B cell (primary cell): ENCODE data around the gene ACSL1. TPM values are rescaled to one million over a fixed set of nuclear protein-coding genes. Genes with fewer than 3 reads are reported as not detected.

Source experiments
- ATAC-seq: fragments of 200-7000 bp; cut with Tn5 transposase; one replicate; pipeline ENCODE4 v1.10.0; 2021; ENCODE audit warnings: low read depth, mild to moderate bottlenecking, moderate number of reproducible peaks, moderate library complexity
- CTCF ChIA-PET: fragments of 350-600 bp; sonication (Branson Sonifier 250); formaldehyde crosslinking; loops from one replicate; lab custom pipeline; 2021; ENCODE audit warnings: antibody characterized with exemption, inconsistent platforms; lab: Charles Lee
- POLR2A ChIA-PET: fragments of 350-600 bp; sonication (Branson Sonifier 250); formaldehyde crosslinking; loops from one replicate; lab custom pipeline; 2021; ENCODE audit warnings: antibody characterized with exemption; lab: Charles Lee
- DNase-seq: peaks from one replicate; pipeline ENCODE4 v3.0.0; 2013
- H2AFZ ChIP-seq: 2 replicates; pipeline ENCODE4 v1.6.1; 2012; ENCODE audit warnings: mild to moderate bottlenecking, low read depth, low read length; ENCODE audit not compliant: insufficient read depth, poor library complexity, severe bottlenecking
- H3K27ac ChIP-seq, 2 donors: 1 replicate in 1 of 2; 2 replicates in 1 of 2; pipeline ENCODE4 v1.5.1; 2012 to 2013; ENCODE audit warnings: low read length in 2 of 2, mild to moderate bottlenecking in 2 of 2, moderate library complexity in 1 of 2
- H3K27me3 ChIP-seq, 4 experiments: fragments of 200-600 bp in 1 of 4; sonication (generic) in 1 of 4; replicated peaks in 1 of 4; 1 replicate in 2 of 4; 2 replicates in 2 of 4; pipeline versions ENCODE4 v1.6.1 to v1.7.0; 2013 to 2016; ENCODE audit warnings: low read length in 3 of 4, mild to moderate bottlenecking in 2 of 4, mixed read lengths in 1 of 4, moderate library complexity in 1 of 4; ENCODE audit not compliant: insufficient read depth in 4 of 4, control insufficient read depth in 3 of 4; ENCODE audit errors: control extremely low read depth in 1 of 4
- H3K36me3 ChIP-seq, 2 experiments: replicated peaks in 1 of 2; 1 replicate in 1 of 2; 2 replicates in 1 of 2; pipeline versions ENCODE4 v1.6.1 to v1.7.1; 2013; ENCODE audit warnings: low read length in 1 of 2; ENCODE audit not compliant: insufficient read depth in 2 of 2, control insufficient read depth in 1 of 2; ENCODE audit errors: control extremely low read depth in 1 of 2, extremely low read depth in 1 of 2
- H3K4me1 ChIP-seq, 2 donors: fragments of 200-600 bp in 1 of 2; sonication (generic) in 1 of 2; 1 replicate in 1 of 2; 2 replicates in 1 of 2; pipeline versions ENCODE4 v1.5.1 to v1.6.1; 2013 to 2017; ENCODE audit warnings: low read length in 2 of 2; ENCODE audit not compliant: control insufficient read depth in 2 of 2, insufficient read depth in 2 of 2
- H3K4me2 ChIP-seq: replicated peaks from 2 replicates; pipeline ENCODE3; 2012; ENCODE audit warnings: mild to moderate bottlenecking, low read depth, low read length; ENCODE audit not compliant: poor library complexity, severe bottlenecking
- H3K4me3 ChIP-seq, 5 experiments: fragments of 200-600 bp in 1 of 5; sonication (generic) in 1 of 5; 1 replicate in 3 of 5; 2 replicates in 2 of 5; pipeline versions ENCODE4 v1.5.1 to v1.7.0; 2011 to 2016; ENCODE audit warnings: low read length in 4 of 5, mild to moderate bottlenecking in 4 of 5, low read depth in 2 of 5, control low read depth in 1 of 5, moderate library complexity in 1 of 5; ENCODE audit not compliant: insufficient read depth in 1 of 5; ENCODE audit errors: control extremely low read depth in 1 of 5, extremely low read depth in 1 of 5
- H3K79me2 ChIP-seq: fragments of 200-600 bp; sonication (generic); one replicate; pipeline ENCODE4 v1.6.0; 2016; ENCODE audit warnings: low read length; ENCODE audit not compliant: control insufficient read depth, insufficient read depth
- H3K9ac ChIP-seq: fragments of 200-600 bp; sonication (generic); 2 replicates; pipeline ENCODE4 v1.6.1; 2017; ENCODE audit warnings: mild to moderate bottlenecking, low read length, moderate library complexity
- H3K9me3 ChIP-seq, 3 donors: one replicate each; pipeline versions ENCODE4 v1.6.1 to v1.7.1; 2013; ENCODE audit warnings: low read length in 2 of 3; ENCODE audit not compliant: control insufficient read depth in 2 of 3, insufficient read depth in 1 of 3; ENCODE audit errors: control extremely low read depth in 1 of 3
- H4K20me1 ChIP-seq: 2 replicates; pipeline ENCODE4 v1.6.0; 2012; ENCODE audit warnings: mild to moderate bottlenecking, low read length; ENCODE audit not compliant: insufficient read depth, control insufficient read depth, poor library complexity, severe bottlenecking
- H3K27ac Mint-ChIP-seq: one replicate; pipeline ENCODE4 v1.8.0; 2021; ENCODE audit warnings: mixed read lengths
- H3K27me3 Mint-ChIP-seq: one replicate; pipeline ENCODE4 v1.8.0; 2021; ENCODE audit warnings: mixed read lengths
- H3K4me1 Mint-ChIP-seq: one replicate; pipeline ENCODE4 v1.8.0; 2021; ENCODE audit warnings: mixed read lengths
- H3K4me3 Mint-ChIP-seq: one replicate; pipeline ENCODE4 v1.8.0; 2021; ENCODE audit warnings: mixed read lengths
- H3K9me3 Mint-ChIP-seq: one replicate; pipeline ENCODE4 v1.8.0; 2022; ENCODE audit warnings: mixed read lengths; ENCODE audit not compliant: insufficient read depth
- EZH2 ChIP-seq: IDR thresholded peaks from 2 replicates; pipeline ENCODE4 v1.6.1; 2012; ENCODE audit warnings: borderline replicate concordance, low read depth, mild to moderate bottlenecking, moderate library complexity, low read length; ENCODE audit not compliant: insufficient read depth, poor library complexity, severe bottlenecking
- WGBS: methylation state at CpG from one replicate; pipeline ENCODE4 v1.1.5; 2013; ENCODE audit warnings: missing lambda C conversion rate; ENCODE audit not compliant: insufficient coverage; 5-methylcytosine and 5-hydroxymethylcytosine counted together
- intact Hi-C: fragments of 100-400 bp; cut with micrococcal nuclease; formaldehyde crosslinking; loops from one replicate; pipeline ENCODE4 v1.10.0; 2022
- polyA plus RNA-seq: library from polyadenylated mRNA; depleted of rRNA; stranded (reverse); fragments of >200 nt; gene quantifications from 2 replicates; pipeline ENCODE4 v1.2.3, GENCODE V29; 2012
- total RNA-seq, 2 donors: library from RNA; stranded (reverse); fragments of 120-200 nt in 1 of 2; gene quantifications; 1 replicate in 1 of 2; 2 replicates in 1 of 2; pipeline versions ENCODE4 v1.2.3 to v1.2.4, GENCODE V29; 2013 to 2022
- TF ChIP-seq, protein P1 (sequence below): fragments of 200-600 bp; IDR thresholded peaks from one replicate; pipeline ENCODE4 v1.8.0; 2022; ENCODE audit warnings: antibody characterized with exemption, mild to moderate bottlenecking

ACSL1 gene
- total and polyA plus RNA-seq, 2 donors (not counting 1 experiment from before 2014, with no cell fraction given): 6.6 to 31.8 TPM

DNA sequence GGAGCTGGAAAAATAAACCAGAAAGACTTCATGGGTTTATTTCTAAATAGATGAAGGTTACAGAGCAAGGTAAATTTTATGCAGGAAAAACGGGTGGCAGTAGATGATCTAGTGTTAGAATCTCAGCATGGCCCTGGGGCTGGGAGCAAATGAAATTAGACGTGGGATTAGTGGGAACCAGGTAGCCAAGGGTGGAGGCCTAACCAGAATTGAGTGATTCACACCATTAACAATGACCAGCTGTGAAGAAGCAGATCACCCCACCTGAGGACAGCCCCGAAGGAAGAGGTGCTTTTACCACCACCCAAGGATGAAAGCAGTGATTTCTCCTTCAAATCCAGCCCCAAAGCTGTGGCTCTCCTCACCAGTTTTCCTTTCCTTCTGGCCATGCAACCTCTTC is 20.8 kb upstream of the ACSL1 start:
- Mint-ChIP-seq H3K4me1 (peaks cover 16% of the 10 kb centered on the region), H3K27me3 (no peaks in the 10 kb centered on the region), H3K4me3 (no peak overlapping the region), H3K27ac (no peak overlapping the region), H3K9me3 (no peaks in the 10 kb centered on the region)
- H4K20me1 ChIP-seq: no peaks in the 10 kb centered on the region
- H3K27ac ChIP-seq: no peak overlapping the region
- intact Hi-C loops: no loop called here
- H3K27me3 ChIP-seq: no peaks in the 10 kb centered on the region
- no peaks in the 10 kb centered on the region for H3K9me3 ChIP-seq
- TF ChIP-seq, protein P1, sequence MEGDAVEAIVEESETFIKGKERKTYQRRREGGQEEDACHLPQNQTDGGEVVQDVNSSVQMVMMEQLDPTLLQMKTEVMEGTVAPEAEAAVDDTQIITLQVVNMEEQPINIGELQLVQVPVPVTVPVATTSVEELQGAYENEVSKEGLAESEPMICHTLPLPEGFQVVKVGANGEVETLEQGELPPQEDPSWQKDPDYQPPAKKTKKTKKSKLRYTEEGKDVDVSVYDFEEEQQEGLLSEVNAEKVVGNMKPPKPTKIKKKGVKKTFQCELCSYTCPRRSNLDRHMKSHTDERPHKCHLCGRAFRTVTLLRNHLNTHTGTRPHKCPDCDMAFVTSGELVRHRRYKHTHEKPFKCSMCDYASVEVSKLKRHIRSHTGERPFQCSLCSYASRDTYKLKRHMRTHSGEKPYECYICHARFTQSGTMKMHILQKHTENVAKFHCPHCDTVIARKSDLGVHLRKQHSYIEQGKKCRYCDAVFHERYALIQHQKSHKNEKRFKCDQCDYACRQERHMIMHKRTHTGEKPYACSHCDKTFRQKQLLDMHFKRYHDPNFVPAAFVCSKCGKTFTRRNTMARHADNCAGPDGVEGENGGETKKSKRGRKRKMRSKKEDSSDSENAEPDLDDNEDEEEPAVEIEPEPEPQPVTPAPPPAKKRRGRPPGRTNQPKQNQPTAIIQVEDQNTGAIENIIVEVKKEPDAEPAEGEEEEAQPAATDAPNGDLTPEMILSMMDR: no peak
- TF ChIP-seq EZH2: no peak
- ATAC-seq (no peak), DNase-seq (no peak)
- H3K4me2 ChIP-seq: no peak overlapping the region
- H3K36me3 ChIP-seq: no peaks in the 10 kb centered on the region
- no peak overlapping the region for H2AFZ ChIP-seq
- peaks cover 10 to 18% of the 10 kb centered on the region in 2 donors for H3K4me1 ChIP-seq
- WGBS: 90% methylated on average over 2 of the region's 3 CpGs
- ChIA-PET CTCF (interaction anchor here (0.8 kb wide), 1 partner anchor 14 kb away, joined by 4 read pairs; no protein-coding TSS in a partner anchor), POLR2A (interaction anchor here (0.6 kb wide), 1 partner anchor 22 kb away, joined by 4 read pairs; no protein-coding TSS in a partner anchor)
- no peak overlapping the region for H3K4me3 ChIP-seq
- no peaks in the 10 kb centered on the region for H3K79me2 ChIP-seq
- H3K9ac ChIP-seq: no peak overlapping the region

GRCh38 chr4:184845367-184846021 is 19.7 kb upstream of the ACSL1 start:
- intact Hi-C loops: no loop called here
- POLR2A ChIA-PET: no interaction called here

More at GRCh38 chr4:184845367-184846021, 19.7 kb upstream of the ACSL1 start:
- Mint-ChIP-seq H3K9me3 (no peaks in the 10 kb centered on the region), H3K4me3 (no peak overlapping the region), H3K4me1 (peaks cover 16% of the 10 kb centered on the region), H3K27me3 (no peaks in the 10 kb centered on the region), H3K27ac (no peak overlapping the region)
- Histone ChIP-seq H3K4me1 (peaks cover 0 to 7% of the 10 kb centered on the region in 2 donors), H3K9me3 (no peaks in the 10 kb centered on the region), H3K27me3 (no peaks in the 10 kb centered on the region), H3K4me3 (no peak overlapping the region), H3K79me2 (no peaks in the 10 kb centered on the region), H3K9ac (no peak overlapping the region), H3K36me3 (no peaks in the 10 kb centered on the region), H3K4me2 (no peak overlapping the region), H2AFZ (no peak overlapping the region), H4K20me1 (no peaks in the 10 kb centered on the region), H3K27ac (no peak overlapping the region)
- CTCF ChIA-PET: interaction anchor here (0.7 to 1.4 kb wide), 4 partner anchors 13 to 581 kb away, joined by 3 to 4 read pairs (median 3); no protein-coding TSS in a partner anchor
- WGBS: 98% methylated on average over 3 of the region's 7 CpGs
- DNase-seq: no peak
- no peak for ATAC-seq
- TF ChIP-seq, protein P1: no peak
- no peak for TF ChIP-seq EZH2
